Activated naive CD4-positive, alpha-beta T cell treated with anti-CD3 and anti-CD28 coated beads, Interleukin-2, amount 50 U/mL, for 16 hours (primary cell): Measurements from ENCODE around the gene KIF1C.
"Not testable (repeated sequence)": the region's sequence is repeated elsewhere in the genome, so short reads cannot be mapped to it uniquely, and the experiment has no call there.

ENCODE experiments used
- DNase-seq: peaks from one replicate; pipeline ENCODE4 v3.0.0-alpha.2; 2020

KIF1C gene

GRCh38 chr17:5002121-5002788, 4.5 kb downstream of the KIF1C start:
- DNase-seq = no peak

GRCh38 chr17:5003214-5003867, 5.6 kb downstream of the KIF1C start:
- DNase-seq = no peak

GRCh38 chr17:5011928-5012327, 14.2 kb downstream of the KIF1C start:
- DNase-seq = no peak

- DNase-seq = no peak
These were observed 16.6 kb downstream of the KIF1C start for GRCh38 chr17:5014357-5014756.

- DNase-seq = peak; percentile 54
These were observed 21.8 kb downstream of the KIF1C start for GRCh38 chr17:5019475-5019956.

- DNase-seq = no peak
These were observed 22.8 kb downstream of the KIF1C start for GRCh38 chr17:5020502-5021023.

- no peak for DNase-seq
These were observed 24.5 kb downstream of the KIF1C start for GRCh38 chr17:5022171-5022711.

- no peak for DNase-seq
These were observed 25.9 kb downstream of the KIF1C start for GRCh38 chr17:5023588-5024147.

GRCh38 chr17:5024604-5025003, 26.9 kb downstream of the KIF1C start:
- DNase-seq = no peak

- no peak for DNase-seq
These were observed 29.5 kb downstream of the KIF1C start for GRCh38 chr17:5027299-5027698.

GRCh38 chr17:5027916-5028315, 30.2 kb downstream of the KIF1C start:
- no peak for DNase-seq

GRCh38 chr17:5030168-5030567, 32.4 kb downstream of the KIF1C start:
- DNase-seq = not testable (repeated sequence)

- peak; percentile 84 for DNase-seq
These were observed 33.8 kb downstream of the KIF1C start for GRCh38 chr17:5031365-5032082.

GRCh38 chr17:5032865-5033264, 35.1 kb downstream of the KIF1C start:
- no peak for DNase-seq

GRCh38 chr17:5033352-5034015, 35.7 kb downstream of the KIF1C start:
- DNase-seq = no peak

GRCh38 chr17:5034063-5034462, 36.3 kb downstream of the KIF1C start:
- DNase-seq = no peak

- no peak for DNase-seq
These were observed 36.9 kb downstream of the KIF1C start for GRCh38 chr17:5034651-5035050.

GRCh38 chr17:5035315-5035714, 37.6 kb downstream of the KIF1C start, which contains the start of gene SLC52A1:
SLC52A1 (minus strand) TSS chr17:5035426; CDS start chr17:5034606, 820 bp downstream.
- no peak for DNase-seq

GRCh38 chr17:5042157-5043022, 44.6 kb downstream of the KIF1C start:
- DNase-seq = peak; percentile 33

- DNase-seq = no peak
These were observed 45.8 kb downstream of the KIF1C start for GRCh38 chr17:5043524-5043923.

- DNase-seq = no peak
These were observed 46.9 kb downstream of the KIF1C start for GRCh38 chr17:5044630-5045029.
